HEK293 (cell line): Measurements from ENCODE around the gene SH3PXD2B.

ENCODE experiments used
- CTCF ChIA-PET: fragments of 350-600 bp; formaldehyde crosslinking; extraction: SDS; loops from one replicate; lab custom pipeline; 2021; ENCODE audit warnings: antibody characterized with exemption; lab: Yijun Ruan, JAX
- POLR2A ChIA-PET: fragments of 300-600 bp; formaldehyde crosslinking; extraction: SDS; loops from one replicate; lab custom pipeline; 2020; ENCODE audit warnings: antibody characterized with exemption, inconsistent platforms; lab: Yijun Ruan, JAX
- H3K27ac ChIP-seq: fragments of 200-500 bp; sonication (Bioruptor generic); 2 replicates; pipeline ENCODE4 v1.5.1; 2014; ENCODE audit warnings: low read depth, low read length, control low read depth, inconsistent platforms; ENCODE audit errors: extremely low read depth
- H3K36me3 ChIP-seq, 2 experiments: fragments of 200-500 bp in 1 of 2; sonication (Bioruptor generic) in 1 of 2; 1 replicate in 1 of 2; 2 replicates in 1 of 2; pipeline ENCODE4 v1.5.1; 2014 to 2017; ENCODE audit warnings: inconsistent platforms in 2 of 2, low read length in 2 of 2; ENCODE audit not compliant: control insufficient read depth in 2 of 2, insufficient read depth in 1 of 2
- H3K4me1 ChIP-seq: fragments of 200-500 bp; sonication (Bioruptor generic); 2 replicates; pipeline ENCODE4 v1.5.1; 2014; ENCODE audit warnings: mild to moderate bottlenecking, low read length, inconsistent platforms; ENCODE audit not compliant: control insufficient read depth, insufficient read depth
- H3K4me3 ChIP-seq: 2 replicates; pipeline ENCODE4 v1.5.1; 2011; ENCODE audit warnings: low read depth, mild to moderate bottlenecking, control low read depth, low read length, moderate library complexity
- H3K9me3 ChIP-seq: fragments of 200-500 bp; sonication (Bioruptor generic); 2 replicates; pipeline ENCODE4 v1.5.1; 2014; ENCODE audit warnings: low read depth, low read length, inconsistent platforms; ENCODE audit not compliant: control insufficient read depth, insufficient read depth
- PRDM6 ChIP-seq: fragments of 450-650 bp; formaldehyde crosslinking; IDR thresholded peaks from 2 replicates; pipeline ENCODE4 v1.5.1; 2017; ENCODE audit warnings: missing biosample characterization, missing genetic modification characterization
- YY2 ChIP-seq: fragments of 450-650 bp; formaldehyde crosslinking; IDR thresholded peaks from 2 replicates; pipeline ENCODE4 v1.5.1; 2016; ENCODE audit warnings: missing biosample characterization, missing genetic modification characterization
- ZNF10 ChIP-seq: fragments of 450-650 bp; formaldehyde crosslinking; IDR thresholded peaks from 2 replicates; pipeline ENCODE4 v1.5.1; 2017; ENCODE audit warnings: missing biosample characterization, missing genetic modification characterization
- ZNF19 ChIP-seq: fragments of 450-650 bp; formaldehyde crosslinking; IDR thresholded peaks from 2 replicates; pipeline ENCODE4; 2016; ENCODE audit warnings: missing biosample characterization, missing genetic modification characterization, low read depth
- ZNF274 ChIP-seq, 2 experiments: fragments of 200-500 bp in 1 of 2; fragments of 450-650 bp in 1 of 2; sonication (Bioruptor generic) in 1 of 2; formaldehyde crosslinking in 1 of 2; IDR thresholded peaks; 2 replicates each; pipeline versions ENCODE4 v1.5.1 to v1.6.1; 2014 to 2016; ENCODE audit warnings: borderline replicate concordance in 1 of 2, inconsistent platforms in 1 of 2, low read length in 1 of 2, missing biosample characterization in 1 of 2, missing genetic modification characterization in 1 of 2
- ZNF311 ChIP-seq: fragments of 450-650 bp; formaldehyde crosslinking; IDR thresholded peaks from 2 replicates; pipeline ENCODE4 v1.5.1; 2017; ENCODE audit warnings: missing biosample characterization, missing genetic modification characterization, borderline replicate concordance
- ZNF354C ChIP-seq: fragments of 450-650 bp; formaldehyde crosslinking; IDR thresholded peaks from 2 replicates; pipeline ENCODE4 v1.5.1; 2016; ENCODE audit warnings: missing biosample characterization, missing genetic modification characterization, low read depth, borderline replicate concordance
- ZNF596 ChIP-seq: fragments of 450-650 bp; IDR thresholded peaks from 2 replicates; pipeline ENCODE4 v1.5.0; 2018; ENCODE audit warnings: missing biosample characterization, mild to moderate bottlenecking, missing genetic modification characterization, moderate library complexity
- ZSCAN23 ChIP-seq: fragments of 450-650 bp; formaldehyde crosslinking; IDR thresholded peaks from 2 replicates; pipeline ENCODE4 v1.5.1; 2016; ENCODE audit warnings: missing biosample characterization, missing genetic modification characterization
- TF ChIP-seq, protein P1 (sequence below): sonication (generic); formaldehyde crosslinking; IDR thresholded peaks from 2 replicates; pipeline ENCODE4 v1.8.1; 2022; ENCODE audit warnings: mild to moderate bottlenecking, moderate library complexity, missing genetic modification reagents
- TF ChIP-seq, protein P2 (sequence below): fragments of 450-650 bp; formaldehyde crosslinking; IDR thresholded peaks from 2 replicates; pipeline ENCODE4 v1.5.1; 2016; ENCODE audit warnings: missing biosample characterization, missing genetic modification characterization
- TF ChIP-seq, protein P3 (sequence below): fragments of 450-650 bp; formaldehyde crosslinking; conservative IDR thresholded peaks from 2 replicates; pipeline ENCODE4 v1.5.1; 2016; ENCODE audit warnings: low read depth, missing biosample characterization, missing genetic modification characterization
- TF ChIP-seq, protein P4 (sequence below): fragments of 450-650 bp; formaldehyde crosslinking; IDR thresholded peaks from 2 replicates; pipeline ENCODE4 v1.5.1; 2016; ENCODE audit warnings: missing biosample characterization, missing genetic modification characterization

The SH3PXD2B gene

GRCh38 chr5:172388246-172388733, 66.0 kb downstream of the SH3PXD2B start:
- H3K9me3 ChIP-seq: no peaks in the 10 kb centered on the region
- ChIA-PET CTCF (interaction anchor here (0.6 to 1.3 kb wide), 3 partner anchors 63 to 147 kb away, joined by 3 to 6 read pairs (median 3); no protein-coding TSS in a partner anchor), POLR2A (no interaction called here)
- H3K36me3 ChIP-seq: peaks cover 0 to 4% of the 10 kb centered on the region in 2 experiments; a peak in 1 of 3 replicates
- H3K4me1 ChIP-seq: peaks cover 3% of the 10 kb centered on the region; the same call in 1 of the 2 replicates
- no peak overlapping the region for H3K27ac ChIP-seq
- H3K4me3 ChIP-seq: no peak overlapping the region
- TF ChIP-seq ZSCAN23 (tag by site-specific recombination) (no peak), YY2 (tag by site-specific recombination) (no peak), ZNF354C (tag by site-specific recombination) (no peak), ZNF311 (no peak), ZNF10 (no peak), ZNF274 (IDR thresholded peaks at IDR 0.05; ENCODE audit: low read length) (no peak), ZNF274 (tag by site-specific recombination; IDR thresholded peaks at IDR 0.05; ENCODE audit: borderline replicate concordance) (no peak), PRDM6 (tag by site-specific recombination) (no peak), ZNF19 (no peak), ZNF596 (tag by site-specific recombination) (no peak)
- TF ChIP-seq, protein P1, sequence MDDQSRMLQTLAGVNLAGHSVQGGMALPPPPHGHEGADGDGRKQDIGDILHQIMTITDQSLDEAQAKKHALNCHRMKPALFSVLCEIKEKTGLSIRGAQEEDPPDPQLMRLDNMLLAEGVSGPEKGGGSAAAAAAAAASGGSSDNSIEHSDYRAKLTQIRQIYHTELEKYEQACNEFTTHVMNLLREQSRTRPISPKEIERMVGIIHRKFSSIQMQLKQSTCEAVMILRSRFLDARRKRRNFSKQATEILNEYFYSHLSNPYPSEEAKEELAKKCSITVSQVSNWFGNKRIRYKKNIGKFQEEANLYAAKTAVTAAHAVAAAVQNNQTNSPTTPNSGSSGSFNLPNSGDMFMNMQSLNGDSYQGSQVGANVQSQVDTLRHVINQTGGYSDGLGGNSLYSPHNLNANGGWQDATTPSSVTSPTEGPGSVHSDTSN (CRISPR knock-in tag): no peak
- TF ChIP-seq, protein P2, sequence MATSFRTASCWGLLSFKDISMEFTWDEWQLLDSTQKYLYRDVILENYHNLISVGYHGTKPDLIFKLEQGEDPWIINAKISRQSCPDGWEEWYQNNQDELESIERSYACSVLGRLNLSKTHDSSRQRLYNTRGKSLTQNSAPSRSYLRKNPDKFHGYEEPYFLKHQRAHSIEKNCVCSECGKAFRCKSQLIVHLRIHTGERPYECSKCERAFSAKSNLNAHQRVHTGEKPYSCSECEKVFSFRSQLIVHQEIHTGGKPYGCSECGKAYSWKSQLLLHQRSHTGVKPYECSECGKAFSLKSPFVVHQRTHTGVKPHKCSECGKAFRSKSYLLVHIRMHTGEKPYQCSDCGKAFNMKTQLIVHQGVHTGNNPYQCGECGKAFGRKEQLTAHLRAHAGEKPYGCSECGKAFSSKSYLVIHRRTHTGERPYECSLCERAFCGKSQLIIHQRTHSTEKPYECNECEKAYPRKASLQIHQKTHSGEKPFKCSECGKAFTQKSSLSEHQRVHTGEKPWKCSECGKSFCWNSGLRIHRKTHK (tag by site-specific recombination): no peak
- TF ChIP-seq, protein P3, sequence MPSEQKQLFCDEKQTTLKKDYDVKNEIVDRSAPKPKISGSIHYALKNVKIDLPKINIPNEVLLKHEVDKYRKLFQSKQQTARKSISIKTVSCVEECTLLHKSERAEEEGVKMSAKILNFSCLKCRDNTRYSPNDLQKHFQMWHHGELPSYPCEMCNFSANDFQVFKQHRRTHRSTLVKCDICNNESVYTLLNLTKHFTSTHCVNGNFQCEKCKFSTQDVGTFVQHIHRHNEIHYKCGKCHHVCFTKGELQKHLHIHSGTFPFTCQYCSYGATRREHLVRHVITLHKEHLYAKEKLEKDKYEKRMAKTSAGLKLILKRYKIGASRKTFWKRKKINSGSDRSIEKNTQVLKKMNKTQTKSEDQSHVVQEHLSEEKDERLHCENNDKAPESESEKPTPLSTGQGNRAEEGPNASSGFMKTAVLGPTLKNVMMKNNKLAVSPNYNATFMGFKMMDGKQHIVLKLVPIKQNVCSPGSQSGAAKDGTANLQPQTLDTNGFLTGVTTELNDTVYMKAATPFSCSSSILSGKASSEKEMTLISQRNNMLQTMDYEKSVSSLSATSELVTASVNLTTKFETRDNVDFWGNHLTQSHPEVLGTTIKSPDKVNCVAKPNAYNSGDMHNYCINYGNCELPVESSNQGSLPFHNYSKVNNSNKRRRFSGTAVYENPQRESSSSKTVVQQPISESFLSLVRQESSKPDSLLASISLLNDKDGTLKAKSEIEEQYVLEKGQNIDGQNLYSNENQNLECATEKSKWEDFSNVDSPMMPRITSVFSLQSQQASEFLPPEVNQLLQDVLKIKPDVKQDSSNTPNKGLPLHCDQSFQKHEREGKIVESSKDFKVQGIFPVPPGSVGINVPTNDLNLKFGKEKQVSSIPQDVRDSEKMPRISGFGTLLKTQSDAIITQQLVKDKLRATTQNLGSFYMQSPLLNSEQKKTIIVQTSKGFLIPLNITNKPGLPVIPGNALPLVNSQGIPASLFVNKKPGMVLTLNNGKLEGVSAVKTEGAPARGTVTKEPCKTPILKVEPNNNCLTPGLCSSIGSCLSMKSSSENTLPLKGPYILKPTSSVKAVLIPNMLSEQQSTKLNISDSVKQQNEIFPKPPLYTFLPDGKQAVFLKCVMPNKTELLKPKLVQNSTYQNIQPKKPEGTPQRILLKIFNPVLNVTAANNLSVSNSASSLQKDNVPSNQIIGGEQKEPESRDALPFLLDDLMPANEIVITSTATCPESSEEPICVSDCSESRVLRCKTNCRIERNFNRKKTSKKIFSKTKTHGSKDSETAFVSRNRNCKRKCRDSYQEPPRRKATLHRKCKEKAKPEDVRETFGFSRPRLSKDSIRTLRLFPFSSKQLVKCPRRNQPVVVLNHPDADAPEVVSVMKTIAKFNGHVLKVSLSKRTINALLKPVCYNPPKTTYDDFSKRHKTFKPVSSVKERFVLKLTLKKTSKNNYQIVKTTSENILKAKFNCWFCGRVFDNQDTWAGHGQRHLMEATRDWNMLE (tag by site-specific recombination): no peak
- TF ChIP-seq, protein P4, sequence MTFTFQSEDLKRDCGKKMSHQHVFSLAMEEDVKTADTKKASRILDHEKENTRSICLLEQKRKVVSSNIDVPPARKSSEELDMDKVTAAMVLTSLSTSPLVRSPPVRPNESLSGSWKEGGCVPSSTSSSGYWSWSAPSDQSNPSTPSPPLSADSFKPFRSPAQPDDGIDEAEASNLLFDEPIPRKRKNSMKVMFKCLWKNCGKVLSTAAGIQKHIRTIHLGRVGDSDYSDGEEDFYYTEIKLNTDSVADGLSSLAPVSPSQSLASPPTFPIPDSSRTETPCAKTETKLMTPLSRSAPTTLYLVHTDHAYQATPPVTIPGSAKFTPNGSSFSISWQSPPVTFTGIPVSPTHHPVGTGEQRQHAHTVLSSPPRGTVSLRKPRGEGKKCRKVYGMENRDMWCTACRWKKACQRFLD (tag by site-specific recombination): no peak
